Effector memory CD4-positive, alpha-beta T cell (primary cell): Measurements from ENCODE around the gene GALNT18.

Experiments used
- DNase-seq, 3 donors: peaks; one replicate each; pipeline ENCODE4 v3.0.0-alpha.2; 2020
- H3K27ac ChIP-seq: 2 replicates; pipeline ENCODE4 v1.7.0; 2013; ENCODE audit warnings: mild to moderate bottlenecking, low read length, moderate library complexity; ENCODE audit not compliant: insufficient read depth, poor library complexity, severe bottlenecking
- H3K27me3 ChIP-seq: replicated peaks from 2 replicates; pipeline ENCODE4 v1.7.0; 2013; ENCODE audit warnings: mild to moderate bottlenecking, low read length; ENCODE audit not compliant: insufficient read depth, control insufficient read depth, poor library complexity, severe bottlenecking
- H3K36me3 ChIP-seq: 2 replicates; pipeline ENCODE4 v1.7.0; 2013; ENCODE audit warnings: mild to moderate bottlenecking, low read length, moderate library complexity; ENCODE audit not compliant: control insufficient read depth, insufficient read depth
- H3K4me1 ChIP-seq: 2 replicates; pipeline ENCODE4 v1.7.0; 2013; ENCODE audit warnings: low read length, mild to moderate bottlenecking; ENCODE audit not compliant: control insufficient read depth, insufficient read depth, poor library complexity, severe bottlenecking
- H3K4me3 ChIP-seq: 2 replicates; pipeline ENCODE4 v1.7.0; 2013; ENCODE audit warnings: low read length, low read depth, mild to moderate bottlenecking; ENCODE audit not compliant: insufficient read depth, poor library complexity, severe bottlenecking
- H3K9me3 ChIP-seq: 2 replicates; pipeline ENCODE4 v1.7.0; 2013; ENCODE audit warnings: mild to moderate bottlenecking, low read length, moderate library complexity; ENCODE audit not compliant: control insufficient read depth

The GALNT18 gene

GRCh38 chr11:11400635-11401232, 221.1 kb downstream of the GALNT18 start:
- Histone ChIP-seq H3K36me3 (no peaks in the 10 kb centered on the region), H3K27me3 (no peaks in the 10 kb centered on the region), H3K4me1 (no peaks in the 10 kb centered on the region), H3K27ac (no peak overlapping the region), H3K4me3 (no peak overlapping the region), H3K9me3 (no peaks in the 10 kb centered on the region)
- no peak for DNase-seq

- no peak overlapping the region for H3K4me3 ChIP-seq
- no peaks in the 10 kb centered on the region for H3K4me1 ChIP-seq
- H3K36me3 ChIP-seq = no peaks in the 10 kb centered on the region
- DNase-seq = no peak
- no peaks in the 10 kb centered on the region for H3K9me3 ChIP-seq
- no peaks in the 10 kb centered on the region for H3K27me3 ChIP-seq
- no peak overlapping the region for H3K27ac ChIP-seq
These were observed 221.7 kb downstream of the GALNT18 start for GRCh38 chr11:11400121-11400520.

- Histone ChIP-seq H3K27me3 (no peaks in the 10 kb centered on the region), H3K27ac (no peak overlapping the region), H3K4me3 (no peak overlapping the region), H3K9me3 (no peaks in the 10 kb centered on the region), H3K36me3 (no peaks in the 10 kb centered on the region), H3K4me1 (no peaks in the 10 kb centered on the region)
- no peak for DNase-seq
These were observed 224.0 kb downstream of the GALNT18 start for GRCh38 chr11:11397781-11398180.

GRCh38 chr11:11397036-11397415, 224.8 kb downstream of the GALNT18 start:
- no peaks in the 10 kb centered on the region for H3K27me3 ChIP-seq
- H3K4me3 ChIP-seq = no peak overlapping the region
- DNase-seq = no peak
- no peak overlapping the region for H3K27ac ChIP-seq
- no peaks in the 10 kb centered on the region for H3K36me3 ChIP-seq
- H3K9me3 ChIP-seq = no peaks in the 10 kb centered on the region
- H3K4me1 ChIP-seq = no peaks in the 10 kb centered on the region

GRCh38 chr11:11396301-11397035, 225.3 kb downstream of the GALNT18 start:
- Histone ChIP-seq H3K4me3 (no peak overlapping the region), H3K27ac (no peak overlapping the region), H3K4me1 (no peaks in the 10 kb centered on the region)

GRCh38 chr11:11395126-11395525, 226.7 kb downstream of the GALNT18 start:
- no peak overlapping the region for H3K27ac ChIP-seq
- H3K9me3 ChIP-seq = no peaks in the 10 kb centered on the region
- no peaks in the 10 kb centered on the region for H3K36me3 ChIP-seq
- H3K27me3 ChIP-seq = no peaks in the 10 kb centered on the region
- no peaks in the 10 kb centered on the region for H3K4me1 ChIP-seq
- DNase-seq = no peak
- H3K4me3 ChIP-seq = no peak overlapping the region

More at GRCh38 chr11:11396301-11397035, 225.3 kb downstream of the GALNT18 start:
- Histone ChIP-seq H3K9me3 (no peaks in the 10 kb centered on the region), H3K27me3 (no peaks in the 10 kb centered on the region), H3K36me3 (no peaks in the 10 kb centered on the region)
- DNase-seq = no peak

GRCh38 chr11:11394241-11394640, 227.6 kb downstream of the GALNT18 start:
- no peaks in the 10 kb centered on the region for H3K27me3 ChIP-seq
- no peaks in the 10 kb centered on the region for H3K9me3 ChIP-seq
- H3K27ac ChIP-seq = no peak overlapping the region
- no peaks in the 10 kb centered on the region for H3K4me1 ChIP-seq
- no peaks in the 10 kb centered on the region for H3K36me3 ChIP-seq
- no peak for DNase-seq
- H3K4me3 ChIP-seq = no peak overlapping the region

GRCh38 chr11:11391796-11392463, 229.9 kb downstream of the GALNT18 start:
- Histone ChIP-seq H3K4me3 (no peak overlapping the region), H3K4me1 (no peaks in the 10 kb centered on the region), H3K9me3 (no peaks in the 10 kb centered on the region), H3K36me3 (no peaks in the 10 kb centered on the region), H3K27me3 (no peaks in the 10 kb centered on the region), H3K27ac (no peak overlapping the region)
- DNase-seq = no peak

- DNase-seq = no peak
- Histone ChIP-seq H3K9me3 (no peaks in the 10 kb centered on the region), H3K27me3 (no peaks in the 10 kb centered on the region), H3K4me1 (no peaks in the 10 kb centered on the region), H3K36me3 (no peaks in the 10 kb centered on the region), H3K4me3 (no peak overlapping the region), H3K27ac (no peak overlapping the region)
These were observed 230.6 kb downstream of the GALNT18 start for GRCh38 chr11:11391169-11391568.
